Measurements from ENCODE around the gene ATP10A.

ATP10A gene

GRCh38 chr15:25668236-25668795 lies 194.8 kb downstream of the ATP10A start:
- no peak for ATAC-seq
- no peak for TF ChIP-seq ZNF8 (CRISPR knock-in tag; IDR thresholded peaks at IDR 0.05)
- TF ChIP-seq, protein P1, sequence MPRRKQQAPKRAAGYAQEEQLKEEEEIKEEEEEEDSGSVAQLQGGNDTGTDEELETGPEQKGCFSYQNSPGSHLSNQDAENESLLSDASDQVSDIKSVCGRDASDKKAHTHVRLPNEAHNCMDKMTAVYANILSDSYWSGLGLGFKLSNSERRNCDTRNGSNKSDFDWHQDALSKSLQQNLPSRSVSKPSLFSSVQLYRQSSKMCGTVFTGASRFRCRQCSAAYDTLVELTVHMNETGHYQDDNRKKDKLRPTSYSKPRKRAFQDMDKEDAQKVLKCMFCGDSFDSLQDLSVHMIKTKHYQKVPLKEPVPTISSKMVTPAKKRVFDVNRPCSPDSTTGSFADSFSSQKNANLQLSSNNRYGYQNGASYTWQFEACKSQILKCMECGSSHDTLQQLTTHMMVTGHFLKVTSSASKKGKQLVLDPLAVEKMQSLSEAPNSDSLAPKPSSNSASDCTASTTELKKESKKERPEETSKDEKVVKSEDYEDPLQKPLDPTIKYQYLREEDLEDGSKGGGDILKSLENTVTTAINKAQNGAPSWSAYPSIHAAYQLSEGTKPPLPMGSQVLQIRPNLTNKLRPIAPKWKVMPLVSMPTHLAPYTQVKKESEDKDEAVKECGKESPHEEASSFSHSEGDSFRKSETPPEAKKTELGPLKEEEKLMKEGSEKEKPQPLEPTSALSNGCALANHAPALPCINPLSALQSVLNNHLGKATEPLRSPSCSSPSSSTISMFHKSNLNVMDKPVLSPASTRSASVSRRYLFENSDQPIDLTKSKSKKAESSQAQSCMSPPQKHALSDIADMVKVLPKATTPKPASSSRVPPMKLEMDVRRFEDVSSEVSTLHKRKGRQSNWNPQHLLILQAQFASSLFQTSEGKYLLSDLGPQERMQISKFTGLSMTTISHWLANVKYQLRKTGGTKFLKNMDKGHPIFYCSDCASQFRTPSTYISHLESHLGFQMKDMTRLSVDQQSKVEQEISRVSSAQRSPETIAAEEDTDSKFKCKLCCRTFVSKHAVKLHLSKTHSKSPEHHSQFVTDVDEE (CRISPR knock-in tag; IDR thresholded peaks at IDR 0.05): no peak

GRCh38 chr15:25667829-25668228 lies 195.3 kb downstream of the ATP10A start:
- no peak for ATAC-seq
- no peak for TF ChIP-seq POU6F1 (CRISPR knock-in tag; IDR thresholded peaks at IDR 0.05; ENCODE audit: borderline replicate concordance, low read depth)
- TF ChIP-seq, protein P2, sequence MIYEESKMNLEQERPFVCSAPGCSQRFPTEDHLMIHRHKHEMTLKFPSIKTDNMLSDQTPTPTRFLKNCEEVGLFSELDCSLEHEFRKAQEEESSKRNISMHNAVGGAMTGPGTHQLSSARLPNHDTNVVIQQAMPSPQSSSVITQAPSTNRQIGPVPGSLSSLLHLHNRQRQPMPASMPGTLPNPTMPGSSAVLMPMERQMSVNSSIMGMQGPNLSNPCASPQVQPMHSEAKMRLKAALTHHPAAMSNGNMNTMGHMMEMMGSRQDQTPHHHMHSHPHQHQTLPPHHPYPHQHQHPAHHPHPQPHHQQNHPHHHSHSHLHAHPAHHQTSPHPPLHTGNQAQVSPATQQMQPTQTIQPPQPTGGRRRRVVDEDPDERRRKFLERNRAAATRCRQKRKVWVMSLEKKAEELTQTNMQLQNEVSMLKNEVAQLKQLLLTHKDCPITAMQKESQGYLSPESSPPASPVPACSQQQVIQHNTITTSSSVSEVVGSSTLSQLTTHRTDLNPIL (CRISPR knock-in tag; IDR thresholded peaks at IDR 0.05; ENCODE audit: low read depth): no peak

DNA sequence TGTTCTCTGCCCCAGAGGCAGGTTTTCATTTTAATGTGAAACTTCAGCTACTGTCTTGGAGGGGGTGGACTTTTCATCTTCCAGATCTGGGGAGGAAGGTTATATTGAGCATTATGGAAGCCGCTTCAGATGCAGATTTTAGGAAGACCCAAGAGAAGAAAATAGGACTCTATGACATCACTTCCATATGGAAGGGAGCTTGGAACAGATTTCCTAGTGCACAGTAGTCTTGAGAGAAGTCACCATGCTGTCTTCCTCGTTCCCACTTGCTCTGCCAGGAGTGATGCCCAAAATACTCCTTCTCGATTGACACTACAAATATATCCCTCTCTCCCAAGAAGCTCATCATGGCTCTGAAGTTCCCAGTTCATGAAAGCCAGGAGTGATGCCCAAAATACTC lies 197.2 kb downstream of the ATP10A start:
- ATAC-seq: no peak
- TF ChIP-seq CSDC2 (CRISPR knock-in tag; IDR thresholded peaks at IDR 0.05) (no peak), BACH2 (CRISPR knock-in tag; IDR thresholded peaks at IDR 0.05; ENCODE audit: borderline replicate concordance) (no peak), ZFP30 (CRISPR knock-in tag; IDR thresholded peaks at IDR 0.05) (no peak), RARB (CRISPR knock-in tag; IDR thresholded peaks at IDR 0.05) (no peak), ESRRG (CRISPR knock-in tag; IDR thresholded peaks at IDR 0.05) (no peak), CSRNP3 (CRISPR knock-in tag; IDR thresholded peaks at IDR 0.05) (no peak), PATZ1 (CRISPR knock-in tag; IDR thresholded peaks at IDR 0.05; ENCODE audit: borderline replicate concordance) (no peak), TCF4 (CRISPR knock-in tag; IDR thresholded peaks at IDR 0.05; ENCODE audit: borderline replicate concordance) (no peak), ZNF565 (CRISPR knock-in tag; conservative IDR thresholded peaks at IDR 0.05; ENCODE audit: low read depth) (no peak), TOX (CRISPR knock-in tag; IDR thresholded peaks at IDR 0.05; ENCODE audit: borderline replicate concordance) (no peak)

- TF ChIP-seq ZC3H10 (CRISPR knock-in tag; IDR thresholded peaks at IDR 0.05) (no peak), OSR1 (CRISPR knock-in tag; IDR thresholded peaks at IDR 0.05) (no peak), ZNF8 (CRISPR knock-in tag; IDR thresholded peaks at IDR 0.05) (no peak), TOX (CRISPR knock-in tag; IDR thresholded peaks at IDR 0.05; ENCODE audit: borderline replicate concordance) (no peak), ZNF565 (CRISPR knock-in tag; conservative IDR thresholded peaks at IDR 0.05; ENCODE audit: low read depth) (no peak), ZFP3 (CRISPR knock-in tag; IDR thresholded peaks at IDR 0.05) (no peak), RARB (CRISPR knock-in tag; IDR thresholded peaks at IDR 0.05) (no peak), ISL1 (CRISPR knock-in tag; IDR thresholded peaks at IDR 0.05) (no peak), SNAI2 (CRISPR knock-in tag; IDR thresholded peaks at IDR 0.05) (no peak), TCF4 (CRISPR knock-in tag; IDR thresholded peaks at IDR 0.05; ENCODE audit: borderline replicate concordance) (no peak), ZNF70 (CRISPR knock-in tag; IDR thresholded peaks at IDR 0.05) (no peak), ESRRG (CRISPR knock-in tag; IDR thresholded peaks at IDR 0.05) (no peak), ZFP30 (CRISPR knock-in tag; IDR thresholded peaks at IDR 0.05) (no peak)
- no peak for ATAC-seq
These were observed 198.4 kb downstream of the ATP10A start for GRCh38 chr15:25664761-25665160.
